ENCODE results near the gene GLT8D2. TPM values are rescaled to one million over a fixed set of nuclear protein-coding genes. Genes with fewer than 3 reads are reported as not detected.

GLT8D2 gene
- total and polyA plus RNA-seq, 2 donors (not counting 1 experiment from before 2014, with no cell fraction given): 36.3 to 90.1 TPM

DNA sequence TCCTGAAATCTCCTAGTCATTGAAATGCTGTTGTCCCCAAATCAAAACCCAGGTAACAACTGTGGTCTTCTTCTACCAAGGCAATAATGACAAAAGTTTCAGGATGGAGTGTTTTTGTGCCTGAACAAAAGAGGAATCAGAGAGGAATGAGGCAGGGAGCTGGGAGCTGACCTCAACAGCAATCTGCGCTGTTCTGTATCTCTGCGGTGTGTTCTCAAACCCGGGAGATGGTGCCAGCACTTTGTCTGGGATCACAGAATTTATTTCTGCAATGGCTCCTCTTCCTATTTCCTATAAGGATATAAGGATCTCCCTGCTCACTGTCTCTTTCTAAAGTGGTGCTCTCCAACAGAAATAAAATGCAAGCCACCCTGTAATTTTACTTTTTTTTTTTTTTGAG, 449 bp upstream of the GLT8D2 start:
- Histone ChIP-seq H3K9me3 (ENCODE audit: control insufficient read depth, insufficient read depth, low read depth, low read length) (no peaks in the 10 kb centered on the region), H3K36me3 (ENCODE audit: control insufficient read depth, insufficient read depth, low read length) (no peaks in the 10 kb centered on the region), H2AFZ (ENCODE audit: low read length) (peak overlapping the region; percentile 83), H3K4me3 (replicated peaks in 1 of 4; ENCODE audit: control extremely low read depth in 1 of 4, insufficient read depth in 1 of 4, low read depth in 3 of 4, low read length in 4 of 4) (peak overlapping the region; percentile 64 to 71 (median 70)), H3K4me2 (ENCODE audit: extremely low read depth, insufficient read depth, low read length) (peak overlapping the region; percentile 98), H3K4me1 (ENCODE audit: control insufficient read depth, extremely low read depth, insufficient read depth, low read length) (peaks cover 7% of the 10 kb centered on the region), H4K20me1 (ENCODE audit: control insufficient read depth, extremely low read depth, insufficient read depth, low read length) (no peaks in the 10 kb centered on the region), H3K27ac (ENCODE audit: insufficient read depth, low read length) (peak overlapping the region; percentile 78), H3K27me3 (ENCODE audit: control insufficient read depth, insufficient read depth, low read length) (no peaks in the 10 kb centered on the region), H3K9ac (ENCODE audit: insufficient read depth, low read length) (peak overlapping the region; percentile 37), H3K79me2 (ENCODE audit: control insufficient read depth, insufficient read depth, low read length) (peaks cover 5% of the 10 kb centered on the region)
- DNase-seq (ENCODE audit: low read depth in 2 of 2): no peak
- TF ChIP-seq EZH2 (IDR thresholded peaks at IDR 0.05; ENCODE audit: low read length, missing control alignments): no peak
- TF ChIP-seq, protein P1, sequence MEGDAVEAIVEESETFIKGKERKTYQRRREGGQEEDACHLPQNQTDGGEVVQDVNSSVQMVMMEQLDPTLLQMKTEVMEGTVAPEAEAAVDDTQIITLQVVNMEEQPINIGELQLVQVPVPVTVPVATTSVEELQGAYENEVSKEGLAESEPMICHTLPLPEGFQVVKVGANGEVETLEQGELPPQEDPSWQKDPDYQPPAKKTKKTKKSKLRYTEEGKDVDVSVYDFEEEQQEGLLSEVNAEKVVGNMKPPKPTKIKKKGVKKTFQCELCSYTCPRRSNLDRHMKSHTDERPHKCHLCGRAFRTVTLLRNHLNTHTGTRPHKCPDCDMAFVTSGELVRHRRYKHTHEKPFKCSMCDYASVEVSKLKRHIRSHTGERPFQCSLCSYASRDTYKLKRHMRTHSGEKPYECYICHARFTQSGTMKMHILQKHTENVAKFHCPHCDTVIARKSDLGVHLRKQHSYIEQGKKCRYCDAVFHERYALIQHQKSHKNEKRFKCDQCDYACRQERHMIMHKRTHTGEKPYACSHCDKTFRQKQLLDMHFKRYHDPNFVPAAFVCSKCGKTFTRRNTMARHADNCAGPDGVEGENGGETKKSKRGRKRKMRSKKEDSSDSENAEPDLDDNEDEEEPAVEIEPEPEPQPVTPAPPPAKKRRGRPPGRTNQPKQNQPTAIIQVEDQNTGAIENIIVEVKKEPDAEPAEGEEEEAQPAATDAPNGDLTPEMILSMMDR (conservative IDR thresholded peaks at IDR 0.05 in 1 of 2, IDR thresholded peaks at IDR 0.05 in 1 of 2; ENCODE audit: low read depth in 1 of 2, low read length in 2 of 2): no peak

DNA sequence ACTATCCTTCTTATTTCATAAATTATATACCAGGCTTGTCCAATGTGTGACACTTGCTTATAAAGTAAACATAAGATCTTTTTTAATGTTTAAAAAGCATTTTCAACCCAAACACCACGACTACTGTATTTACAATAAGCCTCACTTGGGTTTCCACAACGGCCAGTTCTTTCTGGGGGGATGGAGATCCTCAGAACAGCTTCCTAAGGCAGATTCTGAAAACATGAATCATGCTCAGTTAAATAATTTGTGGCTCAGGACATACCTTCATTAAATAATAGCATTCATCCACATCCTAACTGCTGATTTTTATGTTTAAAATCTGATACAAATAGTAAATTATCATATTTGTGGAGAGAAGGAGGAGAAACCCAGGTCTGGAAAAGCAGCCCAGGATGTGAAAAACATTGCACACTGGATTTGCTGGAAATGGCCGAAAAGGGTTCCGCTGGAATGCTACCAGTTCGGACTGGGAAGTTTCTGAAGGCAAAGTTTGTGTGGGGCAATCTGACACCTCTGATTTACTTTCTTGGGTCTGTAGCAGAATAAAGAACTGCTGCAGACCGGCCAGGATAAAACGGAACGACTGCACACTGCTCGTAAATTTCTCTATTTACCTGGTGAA, 597 bp downstream of the GLT8D2 start:
- Histone ChIP-seq H3K4me3 (replicated peaks in 1 of 4; ENCODE audit: control extremely low read depth in 1 of 4, insufficient read depth in 1 of 4, low read depth in 3 of 4, low read length in 4 of 4) (peak overlapping the region; percentile 64 to 71 (median 70)), H3K9me3 (ENCODE audit: control insufficient read depth, insufficient read depth, low read depth, low read length) (no peaks in the 10 kb centered on the region), H3K27me3 (ENCODE audit: control insufficient read depth, insufficient read depth, low read length) (no peaks in the 10 kb centered on the region), H2AFZ (ENCODE audit: low read length) (peak overlapping the region; percentile 33), H3K36me3 (ENCODE audit: control insufficient read depth, insufficient read depth, low read length) (no peaks in the 10 kb centered on the region), H3K9ac (ENCODE audit: insufficient read depth, low read length) (peak overlapping the region; percentile 58), H4K20me1 (ENCODE audit: control insufficient read depth, extremely low read depth, insufficient read depth, low read length) (no peaks in the 10 kb centered on the region), H3K27ac (ENCODE audit: insufficient read depth, low read length) (peak overlapping the region; percentile 78), H3K79me2 (ENCODE audit: control insufficient read depth, insufficient read depth, low read length) (peaks cover 5% of the 10 kb centered on the region), H3K4me2 (ENCODE audit: extremely low read depth, insufficient read depth, low read length) (peak overlapping the region; percentile 98), H3K4me1 (ENCODE audit: control insufficient read depth, extremely low read depth, insufficient read depth, low read length) (peaks cover 7% of the 10 kb centered on the region)
- no peak for TF ChIP-seq EZH2 (IDR thresholded peaks at IDR 0.05; ENCODE audit: low read length, missing control alignments)
- TF ChIP-seq, protein P1 (conservative IDR thresholded peaks at IDR 0.05 in 1 of 2, IDR thresholded peaks at IDR 0.05 in 1 of 2; ENCODE audit: low read depth in 1 of 2, low read length in 2 of 2): no peak
- peak; percentile 61 to 74 for DNase-seq (ENCODE audit: low read depth in 2 of 2)

DNA sequence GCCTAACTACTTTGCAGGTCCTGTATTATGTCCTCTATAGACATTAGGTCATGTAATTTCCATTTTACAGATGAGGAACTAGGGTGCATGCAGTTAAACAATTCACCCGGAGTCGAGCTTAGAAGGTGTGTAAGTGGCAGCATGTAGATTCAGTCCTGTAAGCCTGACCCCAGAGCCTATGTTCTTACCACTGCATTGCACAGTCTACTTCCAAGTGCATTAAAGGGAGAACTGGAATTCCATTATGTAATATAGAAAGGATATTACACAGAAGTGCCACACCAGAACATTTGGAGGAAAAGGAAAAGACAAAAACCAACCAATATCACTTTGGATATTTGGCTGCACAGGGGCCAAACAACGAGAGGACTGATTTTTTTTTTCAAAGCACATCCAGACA, 1.2 kb downstream of the GLT8D2 start:
- H3K9me3 ChIP-seq (ENCODE audit: control insufficient read depth, insufficient read depth, low read depth, low read length): no peaks in the 10 kb centered on the region
- H3K4me3 ChIP-seq (replicated peaks in 1 of 4; ENCODE audit: control extremely low read depth in 1 of 4, insufficient read depth in 1 of 4, low read depth in 3 of 4, low read length in 4 of 4): peak overlapping the region; percentile 64 to 71 (median 70)
- H3K4me2 ChIP-seq (ENCODE audit: extremely low read depth, insufficient read depth, low read length): peak overlapping the region; percentile 98
- peaks cover 7% of the 10 kb centered on the region for H3K4me1 ChIP-seq (ENCODE audit: control insufficient read depth, extremely low read depth, insufficient read depth, low read length)
- peak overlapping the region; percentile 78 for H3K27ac ChIP-seq (ENCODE audit: insufficient read depth, low read length)
- H3K27me3 ChIP-seq (ENCODE audit: control insufficient read depth, insufficient read depth, low read length): no peaks in the 10 kb centered on the region
- H3K79me2 ChIP-seq (ENCODE audit: control insufficient read depth, insufficient read depth, low read length): peaks cover 5% of the 10 kb centered on the region
- H3K9ac ChIP-seq (ENCODE audit: insufficient read depth, low read length): no peak overlapping the region
- no peaks in the 10 kb centered on the region for H3K36me3 ChIP-seq (ENCODE audit: control insufficient read depth, insufficient read depth, low read length)
- DNase-seq (ENCODE audit: low read depth in 2 of 2): peak in 1 of 2 donors; percentile 30
- no peak for TF ChIP-seq EZH2 (IDR thresholded peaks at IDR 0.05; ENCODE audit: low read length, missing control alignments)
- TF ChIP-seq, protein P1 (conservative IDR thresholded peaks at IDR 0.05 in 1 of 2, IDR thresholded peaks at IDR 0.05 in 1 of 2; ENCODE audit: low read depth in 1 of 2, low read length in 2 of 2): no peak
- H2AFZ ChIP-seq (ENCODE audit: low read length): peak overlapping the region; percentile 3
- H4K20me1 ChIP-seq (ENCODE audit: control insufficient read depth, extremely low read depth, insufficient read depth, low read length): no peaks in the 10 kb centered on the region

Data from fibroblast of lung (primary cell).